ENCODE results near the gene KRTAP5-5. TPM values are rescaled to one million over a fixed set of nuclear protein-coding genes. Genes with fewer than 3 reads are reported as not detected.

The KRTAP5-5 gene
- total and polyA plus RNA-seq, 2 of the 8 experiments (the other 6 are each of a cell fraction or from before 2014, with no cell fraction given) = 0.09 TPM; not detected in 1

GRCh38 chr11:1632053-1632714 is 2.6 kb downstream of the KRTAP5-5 start:
- no peaks in the 10 kb centered on the region for H3K9me3 ChIP-seq (ENCODE audit: insufficient read depth in 2 of 2, low read depth in 1 of 2, low read length in 1 of 2)
- no peak overlapping the region for H3K9ac ChIP-seq (replicated peaks in 1 of 4; ENCODE audit: extremely low read depth in 1 of 4, low read depth in 3 of 4, low read length in 3 of 4)
- ChIA-PET POLR2A (ENCODE audit: partially characterized antibody) (no interaction called here), CTCF (ENCODE audit: partially characterized antibody) (interaction anchor here (0.8 to 6.3 kb wide), 7 partner anchors 8 to 201 kb away, joined by 3 to 43 read pairs (median 6); partner anchors contain the start of gene KRTAP5-2)
- no peak overlapping the region for H3K27ac ChIP-seq (ENCODE audit: low read depth, low read length)
- H2BK15ac ChIP-seq (ENCODE audit: low read length) = no peak overlapping the region
- H4K5ac ChIP-seq (ENCODE audit: insufficient read length, low read depth, low read length) = no peak overlapping the region
- H4K91ac ChIP-seq (replicated peaks; ENCODE audit: insufficient read length, low read length) = no peak overlapping the region
- no peak overlapping the region for H3K18ac ChIP-seq (ENCODE audit: extremely low read depth, low read length)
- DNase-seq (ENCODE audit: low read depth in 1 of 2, low spot score in 2 of 2) (no peak), FAIRE-seq (no peak)
- no peaks in the 10 kb centered on the region for H3K23me2 ChIP-seq (ENCODE audit: low read depth, low read length)
- H2AK5ac ChIP-seq (ENCODE audit: low read depth, low read length) = no peak overlapping the region
- no peaks in the 10 kb centered on the region for H3K79me1 ChIP-seq (ENCODE audit: low read depth, low read length)
- no peak overlapping the region for H2BK12ac ChIP-seq (ENCODE audit: low read depth, low read length)
- H3K56ac ChIP-seq (replicated peaks; ENCODE audit: insufficient read length, low read depth, low read length) = no peak overlapping the region
- H3K14ac ChIP-seq (ENCODE audit: insufficient read length) = no peak overlapping the region
- no peak overlapping the region for H2BK20ac ChIP-seq (ENCODE audit: low read length)
- no peak overlapping the region for H2AFZ ChIP-seq (ENCODE audit: low read length)
- H3K4me2 ChIP-seq (ENCODE audit: insufficient read depth in 1 of 2, low read depth in 2 of 2, low read length in 2 of 2) = no peak overlapping the region
- peaks cover 0 to 4% (median 1%) of the 10 kb centered on the region in 4 experiments; a peak in 4 of 7 replicates for H3K4me1 ChIP-seq (replicated peaks in 1 of 4; ENCODE audit: control insufficient read depth in 3 of 4, insufficient read depth in 4 of 4, low read length in 3 of 4)
- H3K36me3 ChIP-seq (ENCODE audit: control insufficient read depth in 2 of 4, insufficient read depth in 4 of 4, low read length in 3 of 4) = no peaks in the 10 kb centered on the region
- H3K79me2 ChIP-seq (ENCODE audit: control insufficient read depth in 1 of 2, insufficient read depth in 2 of 2, low read length in 2 of 2) = no peaks in the 10 kb centered on the region
- H2BK5ac ChIP-seq (ENCODE audit: low read depth, low read length) = no peak overlapping the region
- no peak overlapping the region for H2BK120ac ChIP-seq (replicated peaks; ENCODE audit: low read depth, low read length)
- H3K27me3 ChIP-seq (replicated peaks in 1 of 4; ENCODE audit: control insufficient read depth in 3 of 4, extremely low read depth in 1 of 4, insufficient read depth in 3 of 4, low read length in 3 of 4) = peaks cover 0 to 15% (median 3%) of the 10 kb centered on the region in 4 experiments; a peak in 5 of 7 replicates
- no peak overlapping the region for H4K8ac ChIP-seq (ENCODE audit: extremely low read depth, insufficient read depth, low read length)
- no peak overlapping the region for H3K4me3 ChIP-seq (ENCODE audit: extremely low read depth in 1 of 4, insufficient read depth in 2 of 4, low read depth in 3 of 4, low read length in 4 of 4)
- H4K20me1 ChIP-seq (replicated peaks in 1 of 2; ENCODE audit: control insufficient read depth in 1 of 2, insufficient read depth in 2 of 2, low read length in 2 of 2) = peaks cover 0 to 2% of the 10 kb centered on the region in 2 experiments
- WGBS, 2 experiments (ENCODE audit: extremely low coverage in 1 of 2, insufficient coverage in 1 of 2, insufficient read length in 1 of 2, insufficient replicate concordance in 2 of 2, low coverage in 1 of 2, low lambda C conversion rate in 2 of 2, missing lambda C conversion rate in 1 of 2) = 82% methylated on average over 11 of the region's 11 CpGs; no CpG with 5 or more reads in 1 of the 2 experiments
- H3K23ac ChIP-seq (ENCODE audit: insufficient read length) = no peak overlapping the region
- no peak overlapping the region for H3K4ac ChIP-seq (replicated peaks; ENCODE audit: insufficient read length, low read depth, low read length)
- TF ChIP-seq NRF1 (IDR thresholded peaks at IDR 0.05; ENCODE audit: low read depth, low read length) = no peak
- TF ChIP-seq ATF2 (IDR thresholded peaks at IDR 0.05; ENCODE audit: low read length) = no peak
- no peak for TF ChIP-seq SRF (IDR thresholded peaks at IDR 0.05; ENCODE audit: low read depth, low read length)
- TF ChIP-seq TCF12 (IDR thresholded peaks at IDR 0.05; ENCODE audit: low read depth, low read length) = no peak
- TF ChIP-seq POLR2AphosphoS5 (IDR thresholded peaks at IDR 0.05; ENCODE audit: low read depth, low read length) = no peak
- no peak for TF ChIP-seq POLR2A (IDR thresholded peaks at IDR 0.05; ENCODE audit: control extremely low read depth in 1 of 2, low read depth in 2 of 2, low read length in 2 of 2)
- no peak for TF ChIP-seq SP2 (IDR thresholded peaks at IDR 0.05; ENCODE audit: low read length)
- no peak for TF ChIP-seq CTCF (IDR thresholded peaks at IDR 0.05; ENCODE audit: control extremely low read depth in 1 of 3, insufficient read depth in 1 of 3, low read depth in 1 of 3, low read length in 3 of 3)
- TF ChIP-seq E2F6 (IDR thresholded peaks at IDR 0.05) = no peak
